HG03378 (cell line): ENCODE measurements around the gene PNLIPRP3.

Source experiments
- ATAC-seq: cut with Tn5 transposase; IDR thresholded peaks from one replicate; pipeline ENCODE4 v1.9.1; 2021; ENCODE audit warnings: mild to moderate bottlenecking, moderate library complexity; ENCODE audit not compliant: unreplicated experiment

The PNLIPRP3 gene

GRCh38 chr10:116450861-116451260 lies 23.2 kb downstream of the PNLIPRP3 start:
- no peak for ATAC-seq

DNA sequence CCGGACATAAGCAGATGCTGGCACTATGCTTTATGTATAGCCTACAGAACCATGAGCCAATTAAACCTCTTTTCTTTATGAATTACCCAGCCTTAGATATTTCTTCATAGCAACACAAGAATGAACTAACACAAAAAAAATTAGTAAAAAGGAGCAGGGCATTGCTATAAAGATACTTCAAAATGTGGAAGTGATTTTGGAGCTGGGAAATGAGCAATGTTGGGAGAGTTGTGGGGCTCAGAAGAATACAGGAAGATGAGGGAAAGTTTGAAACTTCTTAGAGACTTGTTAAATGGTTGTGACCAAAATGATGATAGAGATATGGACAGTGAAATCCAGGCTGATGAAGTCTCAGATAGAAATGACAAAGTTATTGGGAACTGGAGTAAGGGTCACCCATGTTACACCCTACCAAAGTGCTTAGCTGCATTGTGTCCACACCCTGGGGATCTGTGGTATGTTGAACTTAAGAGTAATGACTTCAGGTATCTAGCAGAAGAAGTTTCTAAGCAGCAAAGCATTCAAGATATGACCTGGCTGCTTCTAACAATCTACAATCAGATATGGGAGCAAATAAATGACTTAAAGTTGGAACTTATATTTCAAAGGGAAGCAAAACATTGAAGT lies 24.2 kb downstream of the PNLIPRP3 start:
- ATAC-seq: no peak

DNA sequence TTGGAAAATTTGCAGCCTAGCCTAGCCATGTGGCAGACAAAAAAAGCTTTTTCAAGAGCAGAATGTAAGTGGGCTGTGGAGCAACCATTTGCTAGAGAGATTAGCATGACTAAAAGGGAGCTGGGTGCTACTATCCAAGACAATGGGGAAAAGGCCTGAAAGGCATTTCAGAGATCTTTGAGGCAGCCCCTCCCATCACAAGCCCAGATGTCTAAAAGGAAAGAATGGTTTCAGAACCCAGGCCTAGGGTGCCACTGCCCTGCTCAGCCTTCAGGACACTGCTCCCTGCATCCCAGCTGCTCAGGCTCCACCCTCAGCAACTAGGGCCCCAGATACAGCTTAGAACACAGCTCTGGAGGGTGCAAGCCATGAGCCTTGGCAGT lies 24.7 kb downstream of the PNLIPRP3 start:
- no peak for ATAC-seq

GRCh38 chr10:116457488-116457887 lies 29.8 kb downstream of the PNLIPRP3 start:
- no peak for ATAC-seq

- ATAC-seq: no peak
Observed at GRCh38 chr10:116460219-116460618, 32.6 kb downstream of the PNLIPRP3 start.

DNA sequence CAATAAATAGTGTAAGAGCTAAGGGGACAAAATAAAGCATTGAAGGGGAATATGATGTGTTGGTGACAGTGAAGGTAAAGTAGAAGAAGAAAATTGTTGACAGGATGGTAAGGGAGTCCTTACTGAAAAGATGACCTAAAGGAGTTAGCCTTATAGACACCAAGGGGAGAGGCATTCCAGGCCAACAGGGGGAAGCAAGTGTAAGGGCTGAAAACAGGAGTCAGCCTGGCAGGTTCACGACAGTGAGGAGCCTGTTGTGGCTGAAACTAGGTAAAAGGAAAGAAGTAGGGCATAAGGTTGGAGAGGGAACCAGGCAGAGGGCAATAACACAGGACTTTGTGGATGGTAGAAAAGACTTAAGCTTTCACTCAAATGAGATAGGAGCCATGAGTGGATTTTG lies 34.0 kb downstream of the PNLIPRP3 start:
- no peak for ATAC-seq

DNA sequence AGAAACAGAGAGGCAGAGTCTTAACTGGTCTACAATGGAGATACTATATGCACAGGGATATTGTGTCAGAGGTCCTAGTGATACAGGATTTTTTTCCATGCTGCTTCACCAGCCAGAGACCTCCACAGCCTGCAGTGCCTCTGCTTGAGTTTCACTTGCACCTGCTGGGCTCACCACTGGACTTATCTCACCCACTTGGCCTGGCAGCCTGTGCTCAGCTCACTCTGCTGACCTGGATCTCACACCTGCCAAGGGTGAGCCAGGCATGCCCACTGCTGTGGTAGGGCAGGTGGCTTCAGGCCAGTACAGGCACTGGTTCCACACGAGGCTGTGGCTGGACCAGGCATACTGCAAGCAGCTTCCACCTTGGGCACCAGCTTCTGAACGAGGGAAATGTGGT lies 36.6 kb downstream of the PNLIPRP3 start:
- no peak for ATAC-seq

DNA sequence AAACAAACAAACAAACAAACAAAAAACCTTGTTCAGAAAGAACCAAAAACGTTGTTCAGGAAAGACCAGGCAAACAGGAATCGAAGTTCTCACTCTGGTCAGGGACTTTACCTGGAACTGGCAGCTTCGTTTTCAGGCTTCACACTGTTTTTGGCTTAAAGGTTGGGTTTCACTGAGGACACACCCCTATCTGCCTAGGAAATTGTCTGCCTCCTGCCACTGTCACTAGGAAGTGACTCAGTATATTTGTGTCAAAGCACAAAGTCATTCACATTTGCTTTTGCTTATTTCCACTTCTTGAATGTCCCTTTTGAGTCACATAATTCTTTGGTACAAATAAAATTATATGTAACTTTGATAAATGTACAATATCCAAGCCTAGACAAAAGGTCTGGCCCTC lies 37.9 kb downstream of the PNLIPRP3 start:
- no peak for ATAC-seq

DNA sequence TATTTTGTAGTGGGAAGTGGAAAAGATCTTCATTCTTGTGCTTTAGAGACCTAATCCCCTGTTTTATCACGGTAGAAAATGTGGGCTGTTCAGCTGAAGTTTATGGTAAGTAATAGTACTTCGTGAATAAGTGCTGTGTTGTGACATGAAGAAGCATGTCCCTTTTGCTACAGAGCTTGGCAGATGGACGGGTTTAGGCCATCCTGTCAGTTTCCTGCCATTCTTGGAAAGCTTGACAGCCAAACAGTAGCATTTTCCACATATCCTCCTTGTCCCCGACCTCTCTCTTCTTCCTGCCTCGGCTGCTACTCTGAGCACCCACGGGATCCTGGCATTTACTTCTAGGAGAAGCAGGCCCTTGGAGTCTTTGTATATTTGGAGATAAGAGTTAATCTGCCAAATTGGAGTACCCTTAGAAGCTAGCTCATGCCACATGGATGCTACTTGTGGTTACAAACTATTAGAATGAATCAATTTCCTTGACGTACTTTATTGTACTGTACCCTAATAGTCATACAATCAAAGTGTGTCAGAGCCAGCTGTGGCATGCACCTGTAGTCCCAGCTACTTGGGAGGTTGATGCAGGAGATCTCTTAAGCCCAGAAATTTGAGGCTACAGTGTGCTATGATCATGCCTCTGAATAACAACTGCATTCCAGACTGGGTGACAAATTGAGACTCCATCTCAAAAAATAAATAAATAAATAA lies 39.2 kb downstream of the PNLIPRP3 start:
- ATAC-seq: no peak

DNA sequence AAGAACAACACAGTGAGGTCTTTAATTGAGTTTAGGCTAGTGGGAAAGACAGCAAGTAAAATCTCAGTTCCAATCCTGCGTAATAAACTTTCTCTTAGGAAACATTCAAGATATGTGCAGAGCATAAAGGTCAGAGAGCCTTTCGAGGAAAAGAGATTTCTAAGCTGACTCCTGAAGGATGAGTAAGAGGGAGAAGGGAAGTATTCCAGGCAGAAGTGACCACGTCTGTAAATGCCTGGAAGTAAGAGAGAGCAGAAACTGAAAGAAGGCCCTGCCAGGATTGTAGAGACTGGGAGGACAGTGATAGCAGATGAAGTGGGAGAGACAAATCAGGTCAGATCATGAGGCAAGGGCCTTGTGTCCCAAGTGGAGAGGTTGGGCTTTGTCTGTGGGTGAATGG lies 41.8 kb downstream of the PNLIPRP3 start:
- ATAC-seq: no peak

GRCh38 chr10:116470071-116470470 lies 42.4 kb downstream of the PNLIPRP3 start:
- no peak for ATAC-seq

DNA sequence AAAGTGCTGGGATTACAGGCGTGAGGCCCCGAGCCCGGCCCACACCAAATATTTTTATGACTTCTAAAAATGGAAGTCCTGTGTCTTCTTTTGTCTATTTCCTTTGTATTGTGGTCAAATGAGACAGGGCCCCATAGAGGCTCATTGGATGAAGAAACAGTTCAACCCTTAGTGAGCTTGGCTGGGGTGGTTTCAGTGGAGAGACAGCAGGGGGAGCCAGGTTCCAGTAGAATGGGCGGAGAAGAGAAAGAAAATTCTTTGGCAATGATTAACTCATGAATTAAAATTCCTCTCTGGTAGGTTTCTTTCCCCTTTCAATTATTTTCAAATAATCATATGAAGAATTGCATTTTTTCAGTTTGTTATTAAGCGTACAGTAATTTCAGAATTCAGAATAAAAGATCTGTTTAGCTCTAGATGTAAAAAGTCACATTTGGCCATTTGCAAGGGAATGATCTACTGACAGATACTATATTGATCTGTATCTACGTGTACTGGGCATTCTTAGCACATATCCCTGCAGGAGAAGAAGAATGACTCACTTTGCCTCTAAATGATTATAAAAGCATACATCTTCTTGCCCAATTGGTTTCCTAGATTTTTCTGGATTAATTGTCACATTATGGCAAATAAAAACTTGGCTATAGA lies 43.2 kb downstream of the PNLIPRP3 start:
- ATAC-seq: no peak

GRCh38 chr10:116472891-116473290 lies 45.2 kb downstream of the PNLIPRP3 start:
- ATAC-seq: no peak

DNA sequence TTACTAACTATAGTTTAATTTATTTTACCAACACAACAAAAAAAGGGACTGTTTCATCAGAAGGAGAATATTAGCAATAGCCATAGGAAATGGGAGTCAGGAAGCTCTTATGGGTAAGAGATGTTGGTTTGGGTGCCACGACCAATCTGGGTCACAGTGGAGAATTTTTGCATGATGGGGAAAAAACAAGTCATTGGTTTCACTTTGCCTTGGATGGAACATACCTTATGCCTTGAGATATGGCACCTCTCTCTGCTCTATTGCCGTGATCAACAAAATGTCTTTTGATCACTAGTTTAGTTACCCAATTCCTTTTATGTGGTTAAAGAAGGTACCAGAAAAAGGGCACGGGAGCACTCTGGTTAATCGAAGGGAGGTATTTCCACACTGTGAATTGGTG lies 48.2 kb downstream of the PNLIPRP3 start:
- no peak for ATAC-seq

GRCh38 chr10:116476461-116476860 lies 48.8 kb downstream of the PNLIPRP3 start:
- ATAC-seq: no peak

- no peak for ATAC-seq
Observed at GRCh38 chr10:116477986-116478664, 50.5 kb downstream of the PNLIPRP3 start.

DNA sequence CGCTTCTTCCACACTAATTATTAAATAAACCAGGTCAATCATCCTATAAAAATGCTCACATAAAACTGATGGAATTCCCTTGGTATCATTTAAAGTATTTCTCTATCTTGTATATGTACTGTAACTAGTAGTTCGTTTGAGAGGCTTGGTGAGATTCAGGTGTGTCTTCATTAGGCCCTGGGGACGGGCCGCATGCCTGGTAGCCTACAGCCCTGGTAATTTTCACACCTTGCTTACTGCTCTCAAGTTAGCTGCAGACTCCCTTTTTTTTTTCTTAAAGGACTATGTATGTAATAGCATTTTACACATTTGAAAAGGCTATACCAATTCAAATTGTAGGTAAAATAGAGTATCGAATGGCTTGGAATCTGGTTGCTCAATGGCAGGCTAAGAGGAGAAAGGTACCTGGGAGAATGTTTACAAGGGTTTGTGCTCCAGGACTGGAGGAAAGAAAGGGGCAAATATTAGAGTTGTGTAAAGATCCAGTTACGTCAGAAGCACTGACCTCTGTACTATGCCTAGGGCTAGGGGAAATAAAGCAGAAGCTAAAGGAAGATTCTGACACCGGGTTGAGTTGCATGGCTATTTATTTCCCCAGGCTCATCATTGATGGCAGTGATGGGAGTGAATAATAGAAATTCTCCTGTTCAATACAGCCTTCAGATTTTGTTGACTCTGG lies 59.3 kb downstream of the PNLIPRP3 start:
- ATAC-seq: no peak

GRCh38 chr10:116487522-116488430 lies 60.1 kb downstream of the PNLIPRP3 start:
- no peak for ATAC-seq

DNA sequence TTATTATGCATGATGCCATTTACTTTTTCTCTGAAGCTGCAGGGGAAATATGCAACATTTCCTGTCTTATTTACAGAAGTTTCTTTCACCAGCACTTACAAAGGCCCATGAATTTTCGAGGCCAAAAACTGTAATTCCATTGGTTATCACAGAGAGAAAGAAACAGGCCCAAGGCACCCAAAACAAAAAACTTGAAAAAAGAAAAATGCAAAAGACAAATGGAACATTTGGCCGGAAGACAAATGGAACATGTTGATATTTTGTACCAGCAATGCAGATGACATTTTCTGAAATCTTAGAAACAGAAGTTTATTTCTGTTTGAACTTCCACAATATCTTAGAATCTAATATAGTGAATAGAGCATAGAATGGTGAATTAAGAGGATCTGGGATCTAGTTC lies 61.8 kb downstream of the PNLIPRP3 start:
- ATAC-seq: no peak

- ATAC-seq: no peak
Observed at GRCh38 chr10:116490028-116490662, 62.5 kb downstream of the PNLIPRP3 start.
